ENCODE results near the gene SRI. TPM values are rescaled to one million over a fixed set of nuclear protein-coding genes. Genes with fewer than 3 reads are reported as not detected.

The SRI gene
- total RNA-seq, 1 donor from 2014 or later: 136 TPM

DNA sequence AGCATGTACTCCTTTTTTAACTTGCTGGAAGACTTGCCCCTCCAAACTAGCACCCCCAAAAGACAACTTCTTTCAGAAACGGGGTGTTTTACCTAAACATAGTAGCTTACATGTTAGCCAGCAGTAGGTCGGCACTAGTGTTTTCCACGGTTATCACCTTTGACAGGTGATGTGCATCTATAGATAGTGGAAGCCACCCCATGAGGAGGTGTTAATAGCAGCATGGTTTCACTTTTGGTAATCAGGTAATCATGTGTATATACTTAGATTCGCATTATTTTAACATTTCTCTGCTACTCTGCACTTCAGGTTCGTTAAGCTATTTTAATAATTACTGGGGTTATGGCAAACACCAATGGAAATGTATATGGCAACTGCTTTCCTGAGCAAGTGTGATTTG lies 17.6 kb downstream of the SRI start:
- peaks cover 22% of the 10 kb centered on the region for H3F3A ChIP-seq (ENCODE audit: low read depth)
- TF ChIP-seq EZH2phosphoT487 (IDR thresholded peaks at IDR 0.05) (no peak), EZH2 (IDR thresholded peaks at IDR 0.05) (no peak)
- TF ChIP-seq, protein P1, sequence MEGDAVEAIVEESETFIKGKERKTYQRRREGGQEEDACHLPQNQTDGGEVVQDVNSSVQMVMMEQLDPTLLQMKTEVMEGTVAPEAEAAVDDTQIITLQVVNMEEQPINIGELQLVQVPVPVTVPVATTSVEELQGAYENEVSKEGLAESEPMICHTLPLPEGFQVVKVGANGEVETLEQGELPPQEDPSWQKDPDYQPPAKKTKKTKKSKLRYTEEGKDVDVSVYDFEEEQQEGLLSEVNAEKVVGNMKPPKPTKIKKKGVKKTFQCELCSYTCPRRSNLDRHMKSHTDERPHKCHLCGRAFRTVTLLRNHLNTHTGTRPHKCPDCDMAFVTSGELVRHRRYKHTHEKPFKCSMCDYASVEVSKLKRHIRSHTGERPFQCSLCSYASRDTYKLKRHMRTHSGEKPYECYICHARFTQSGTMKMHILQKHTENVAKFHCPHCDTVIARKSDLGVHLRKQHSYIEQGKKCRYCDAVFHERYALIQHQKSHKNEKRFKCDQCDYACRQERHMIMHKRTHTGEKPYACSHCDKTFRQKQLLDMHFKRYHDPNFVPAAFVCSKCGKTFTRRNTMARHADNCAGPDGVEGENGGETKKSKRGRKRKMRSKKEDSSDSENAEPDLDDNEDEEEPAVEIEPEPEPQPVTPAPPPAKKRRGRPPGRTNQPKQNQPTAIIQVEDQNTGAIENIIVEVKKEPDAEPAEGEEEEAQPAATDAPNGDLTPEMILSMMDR (IDR thresholded peaks at IDR 0.05): no peak
- H3K4me1 Mint-ChIP-seq: peaks cover 18% of the 10 kb centered on the region
- H4K20me1 ChIP-seq (ENCODE audit: low read depth): no peaks in the 10 kb centered on the region
- H3K27ac ChIP-seq: peak overlapping the region; percentile 42
- no peaks in the 10 kb centered on the region for H3K9me3 ChIP-seq (ENCODE audit: low read depth)
- H3K4me2 ChIP-seq: no peak overlapping the region
- H3K9ac ChIP-seq: no peak overlapping the region
- no peak overlapping the region for H3K4me3 Mint-ChIP-seq
- peaks cover 32% of the 10 kb centered on the region for H3K36me3 Mint-ChIP-seq
- H3K9me3 Mint-ChIP-seq: no peaks in the 10 kb centered on the region
- no peaks in the 10 kb centered on the region for H3K79me2 ChIP-seq (ENCODE audit: low read depth)
- H3K36me3 ChIP-seq: peaks cover 8% of the 10 kb centered on the region
- H2AFZ ChIP-seq (replicated peaks): no peak overlapping the region
- no peaks in the 10 kb centered on the region for H3K27me3 Mint-ChIP-seq (ENCODE audit: insufficient read depth, low read depth)
- no peaks in the 10 kb centered on the region for H3K27me3 ChIP-seq
- peaks cover 31% of the 10 kb centered on the region for H3K4me1 ChIP-seq
- H3K4me3 ChIP-seq: no peak overlapping the region
- no peak for DNase-seq (ENCODE audit: low spot score)
- H3K27ac Mint-ChIP-seq: no peak overlapping the region

GRCh38 chr7:88201305-88201704 lies 18.5 kb downstream of the SRI start:
- no peak for DNase-seq (ENCODE audit: low spot score)
- Histone ChIP-seq H3K27ac (peak overlapping the region; percentile 42), H3K4me2 (peak overlapping the region; percentile 68), H3K4me1 (peaks cover 31% of the 10 kb centered on the region), H3K9ac (no peak overlapping the region), H3K27me3 (no peaks in the 10 kb centered on the region), H4K20me1 (ENCODE audit: low read depth) (no peaks in the 10 kb centered on the region), H2AFZ (replicated peaks) (no peak overlapping the region), H3K9me3 (ENCODE audit: low read depth) (no peaks in the 10 kb centered on the region), H3F3A (ENCODE audit: low read depth) (peaks cover 22% of the 10 kb centered on the region), H3K36me3 (peaks cover 8% of the 10 kb centered on the region), H3K4me3 (peak overlapping the region; percentile 30), H3K79me2 (ENCODE audit: low read depth) (no peaks in the 10 kb centered on the region)
- Mint-ChIP-seq H3K4me3 (no peak overlapping the region), H3K36me3 (peaks cover 28% of the 10 kb centered on the region), H3K4me1 (peaks cover 18% of the 10 kb centered on the region), H3K27me3 (ENCODE audit: insufficient read depth, low read depth) (no peaks in the 10 kb centered on the region), H3K27ac (no peak overlapping the region), H3K9me3 (no peaks in the 10 kb centered on the region)
- TF ChIP-seq EZH2 (IDR thresholded peaks at IDR 0.05) (no peak), EZH2phosphoT487 (IDR thresholded peaks at IDR 0.05) (no peak)
- TF ChIP-seq, protein P1 (IDR thresholded peaks at IDR 0.05): no peak

- TF ChIP-seq EZH2 (IDR thresholded peaks at IDR 0.05) (no peak), EZH2phosphoT487 (IDR thresholded peaks at IDR 0.05) (no peak)
- TF ChIP-seq, protein P1 (IDR thresholded peaks at IDR 0.05): no peak
Observed at GRCh38 chr7:88200789-88201188, 19.0 kb downstream of the SRI start.

More at GRCh38 chr7:88200789-88201188, 19.0 kb downstream of the SRI start:
- Mint-ChIP-seq H3K27ac (no peak overlapping the region), H3K4me3 (no peak overlapping the region), H3K4me1 (peaks cover 18% of the 10 kb centered on the region), H3K36me3 (peaks cover 24% of the 10 kb centered on the region), H3K27me3 (ENCODE audit: insufficient read depth, low read depth) (no peaks in the 10 kb centered on the region), H3K9me3 (no peaks in the 10 kb centered on the region)
- Histone ChIP-seq H3K4me1 (peaks cover 31% of the 10 kb centered on the region), H3K4me2 (peak overlapping the region; percentile 68), H3F3A (ENCODE audit: low read depth) (peaks cover 22% of the 10 kb centered on the region), H3K36me3 (peaks cover 3% of the 10 kb centered on the region), H2AFZ (replicated peaks) (no peak overlapping the region), H4K20me1 (ENCODE audit: low read depth) (no peaks in the 10 kb centered on the region), H3K79me2 (ENCODE audit: low read depth) (no peaks in the 10 kb centered on the region), H3K9me3 (ENCODE audit: low read depth) (no peaks in the 10 kb centered on the region), H3K9ac (no peak overlapping the region), H3K27ac (peak overlapping the region; percentile 49), H3K4me3 (peak overlapping the region; percentile 30), H3K27me3 (no peaks in the 10 kb centered on the region)
- peak; percentile 69 for DNase-seq (ENCODE audit: low spot score)
